ENCODE data around the gene NAV2.
"Not testable (repeated sequence)": the region's sequence is repeated elsewhere in the genome, so short reads cannot be mapped to it uniquely, and the experiment has no call there.

NAV2 gene

GRCh38 chr11:20003351-20003750 lies 290.7 kb downstream of the NAV2 start:
- no peak for DNase-seq (ENCODE audit: low read depth in 2 of 2)

GRCh38 chr11:20004866-20005265 lies 292.2 kb downstream of the NAV2 start:
- no peak for DNase-seq (ENCODE audit: low read depth in 2 of 2)

- DNase-seq (ENCODE audit: low read depth in 2 of 2): no peak
Observed at GRCh38 chr11:20005747-20006146, 293.1 kb downstream of the NAV2 start.

GRCh38 chr11:20006618-20007017 lies 294.0 kb downstream of the NAV2 start:
- not testable (repeated sequence) for DNase-seq (ENCODE audit: low read depth in 2 of 2)

GRCh38 chr11:20007386-20007785 lies 294.7 kb downstream of the NAV2 start:
- no peak for DNase-seq (ENCODE audit: low read depth in 2 of 2)

- DNase-seq (ENCODE audit: low read depth in 2 of 2): no peak
Observed at GRCh38 chr11:20008190-20008870, 295.7 kb downstream of the NAV2 start.

GRCh38 chr11:20008871-20009644 lies 296.4 kb downstream of the NAV2 start:
- DNase-seq (ENCODE audit: low read depth in 2 of 2): no peak

- DNase-seq (ENCODE audit: low read depth in 2 of 2): no peak
Observed at GRCh38 chr11:20010156-20010850, 297.7 kb downstream of the NAV2 start.

GRCh38 chr11:20010851-20011225 lies 298.2 kb downstream of the NAV2 start:
- DNase-seq (ENCODE audit: low read depth in 2 of 2): no peak

- DNase-seq (ENCODE audit: low read depth in 2 of 2): no peak
Observed at GRCh38 chr11:20011307-20011951, 298.8 kb downstream of the NAV2 start.

- DNase-seq (ENCODE audit: low read depth in 2 of 2): no peak
Observed at GRCh38 chr11:20013346-20014066, 300.9 kb downstream of the NAV2 start.

GRCh38 chr11:20014067-20014402 lies 301.4 kb downstream of the NAV2 start:
- DNase-seq (ENCODE audit: low read depth in 2 of 2): no peak

- no peak for DNase-seq (ENCODE audit: low read depth in 2 of 2)
Observed at GRCh38 chr11:20015101-20015500, 302.5 kb downstream of the NAV2 start.

GRCh38 chr11:20015529-20016427 lies 303.1 kb downstream of the NAV2 start:
- no peak for DNase-seq (ENCODE audit: low read depth in 2 of 2)

GRCh38 chr11:20016526-20016925 lies 303.9 kb downstream of the NAV2 start:
- no peak for DNase-seq (ENCODE audit: low read depth in 2 of 2)

- no peak for DNase-seq (ENCODE audit: low read depth in 2 of 2)
Observed at GRCh38 chr11:20017320-20017719, 304.7 kb downstream of the NAV2 start.

GRCh38 chr11:20020198-20020597 lies 307.6 kb downstream of the NAV2 start:
- DNase-seq (ENCODE audit: low read depth in 2 of 2): no peak

GRCh38 chr11:20020716-20021115 lies 308.1 kb downstream of the NAV2 start:
- DNase-seq (ENCODE audit: low read depth in 2 of 2): no peak

- DNase-seq (ENCODE audit: low read depth in 2 of 2): no peak
Observed at GRCh38 chr11:20021212-20021611, 308.6 kb downstream of the NAV2 start.

GRCh38 chr11:20021771-20022362 lies 309.2 kb downstream of the NAV2 start:
- DNase-seq (ENCODE audit: low read depth in 2 of 2): no peak
